NCI-H2081 treated with DMSO at 0.1 percent for 48 hours (cell line): Measurements from ENCODE around the gene STAC2.

Experiments used
- DNase-seq: peaks from one replicate; lab custom pipeline; 2025; lab: John Stamatoyannopoulos, UW

The STAC2 gene

DNA sequence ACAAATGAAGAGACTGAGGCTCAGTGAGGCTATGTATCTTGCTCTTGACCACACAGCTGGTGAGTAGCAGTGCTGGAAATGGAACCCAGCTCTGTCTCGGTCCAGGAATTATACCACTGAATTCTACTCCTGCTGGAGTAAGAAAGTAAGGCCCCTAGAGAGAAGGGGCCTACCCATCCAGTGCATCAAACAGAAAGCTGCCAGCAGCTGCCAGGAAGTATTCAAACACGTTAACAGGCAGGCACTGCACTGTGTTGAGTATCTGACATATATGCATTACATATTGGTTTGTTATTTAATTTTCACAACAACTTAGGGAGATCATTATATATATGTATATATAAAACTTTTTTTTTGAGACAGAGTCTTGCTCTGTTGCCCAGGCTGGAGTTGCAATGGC is 63.8 kb downstream of the STAC2 start:
- DNase-seq = no peak
